Neural progenitor cell (in vitro differentiated cells): ENCODE data around the gene AOC3.

Source experiments
- EZH2 ChIP-seq: fragments of 200-600 bp; sonication (generic); IDR thresholded peaks from 2 replicates; pipeline ENCODE4 v1.6.1; 2017; ENCODE audit warnings: antibody characterized with exemption, mild to moderate bottlenecking, moderate library complexity
- EZH2phosphoT487 ChIP-seq: fragments of 200-600 bp; sonication (generic); IDR thresholded peaks from 2 replicates; pipeline ENCODE4 v1.6.1; 2017; ENCODE audit warnings: antibody characterized with exemption

DNA sequence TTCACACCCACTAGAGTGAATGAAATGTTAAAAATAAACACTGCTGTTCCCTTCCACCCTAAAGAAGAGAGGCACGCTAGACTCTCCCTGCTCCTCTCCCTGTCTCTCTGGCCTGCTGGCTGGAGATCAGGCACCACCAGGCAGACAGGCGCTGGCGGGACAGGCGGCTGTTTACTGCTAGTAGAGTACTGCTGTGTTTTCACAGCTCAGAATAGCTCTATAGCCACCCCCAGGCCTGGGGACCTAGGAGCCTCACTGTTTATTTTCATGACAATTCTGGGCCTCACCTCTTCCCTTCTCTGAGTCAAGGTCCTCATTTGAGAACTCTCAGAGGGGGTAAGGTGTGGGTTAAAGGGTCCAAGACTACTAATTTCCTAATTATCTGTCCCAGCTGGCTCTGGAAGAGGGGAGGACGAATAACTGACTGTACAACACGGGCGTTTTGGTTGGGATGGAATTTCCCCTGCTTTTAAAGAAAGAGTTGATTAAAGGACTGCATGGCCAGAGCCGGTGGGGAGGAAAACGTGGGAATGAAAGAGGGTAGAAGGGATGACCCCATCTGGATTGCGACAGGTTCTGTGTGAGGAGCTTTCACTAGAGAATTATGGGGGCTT, 40.6 kb downstream of the AOC3 start:
- TF ChIP-seq EZH2phosphoT487 (no peak), EZH2 (no peak)
